Esophagus squamous epithelium (tissue), 5 donors: ENCODE results near the gene ACTN4. TPM values are rescaled to one million over a fixed set of nuclear protein-coding genes. Genes with fewer than 3 reads are reported as not detected.

Source experiments
- DNase-seq: peaks from one replicate; lab custom pipeline; 2025; lab: John Stamatoyannopoulos, UW
- H3K27ac ChIP-seq, 4 donors: fragments of 200-600 bp; sonication (generic); one replicate each; pipeline ENCODE4 v1.5.1; 2016 to 2019; ENCODE audit warnings: mild to moderate bottlenecking in 1 of 4
- H3K27me3 ChIP-seq, 4 donors: fragments of 200-600 bp; sonication (generic); 1 replicate in 3 of 4; 2 replicates in 1 of 4; pipeline versions ENCODE4 v1.5.1 to v1.6.0; 2017 to 2021; ENCODE audit warnings: antibody characterized with exemption in 1 of 4
- H3K36me3 ChIP-seq, 3 donors: fragments of 200-600 bp; sonication (generic); one replicate each; pipeline ENCODE4 v1.5.1; 2016 to 2019
- H3K4me1 ChIP-seq, 3 donors: fragments of 200-600 bp; sonication (generic); one replicate each; pipeline ENCODE4 v1.5.1; 2017 to 2019
- H3K4me3 ChIP-seq, 4 donors: fragments of 200-600 bp; sonication (generic); 1 replicate in 3 of 4; 2 replicates in 1 of 4; pipeline ENCODE4 v1.5.1; 2016 to 2019; ENCODE audit warnings: mild to moderate bottlenecking in 2 of 4, moderate library complexity in 1 of 4
- H3K9me3 ChIP-seq, 3 donors: fragments of 200-600 bp; sonication (generic); one replicate each; pipeline ENCODE4 v1.5.1; 2016 to 2019
- CTCF ChIP-seq, 6 experiments: fragments of 450-650 bp in 4 of 6; fragments of 200-600 bp in 2 of 6; sonication (generic) in 2 of 6; IDR thresholded peaks; one replicate each; pipeline ENCODE4 v1.5.1; 2016 to 2019; ENCODE audit warnings: antibody characterized with exemption in 6 of 6, mild to moderate bottlenecking in 4 of 6, moderate library complexity in 4 of 6
- POLR2A ChIP-seq, 4 donors: fragments of 450-650 bp; IDR thresholded peaks; one replicate each; pipeline ENCODE4 v1.6.1; 2017; ENCODE audit warnings: antibody characterized with exemption in 4 of 4, mild to moderate bottlenecking in 4 of 4, moderate library complexity in 3 of 4
- WGBS, 2 donors: methylation state at CpG; one replicate each; pipeline ENCODE4 v1.1.5; 2018; 5-methylcytosine and 5-hydroxymethylcytosine counted together
- intact Hi-C: fragments of 100-400 bp; cut with DNase I; formaldehyde crosslinking; loops from one replicate; pipeline ENCODE4 v1.15.0; 2022
- total RNA-seq, 4 donors: library from RNA; depleted of rRNA; stranded (reverse); fragments of >200 nt; gene quantifications; one replicate each; pipeline ENCODE4 v1.1.0, GENCODE V29; 2016
- donor health status: DM: yes; HTN: yes; CAD: no.

ACTN4 gene
- total RNA-seq, 4 donors from 2014 or later, result 302 to 705 (median 414) TPM

GRCh38 chr19:38644719-38645118, 2.7 kb upstream of the ACTN4 start:
- Histone ChIP-seq H3K36me3 (no peaks in the 10 kb centered on the region), H3K4me1 (peaks cover 20 to 64% (median 28%) of the 10 kb centered on the region in 3 donors), H3K27me3 (no peaks in the 10 kb centered on the region), H3K9me3 (no peaks in the 10 kb centered on the region), H3K4me3 (no peak overlapping the region), H3K27ac (peak overlapping the region; percentile 39 to 99 (median 74))
- no peak for TF ChIP-seq POLR2A (IDR thresholded peaks at IDR 0.05)
- DNase-seq, result no peak
- intact Hi-C loops, result loop anchor here (10.0 kb wide), 1 partner anchor 60 kb away; no protein-coding TSS in a partner anchor
- 70 to 74% methylated on average over 8 of the region's 8 CpGs for WGBS, 2 donors

GRCh38 chr19:38647966-38648768, 718 bp downstream of the ACTN4 start:
- peak overlapping the region; percentile 97 to 100 (median 98) for H3K27ac ChIP-seq
- WGBS, 2 donors, result 0 to 1% methylated on average over 19 of the region's 19 CpGs
- peaks cover 32 to 71% (median 34%) of the 10 kb centered on the region in 3 donors for H3K4me1 ChIP-seq
- no peaks in the 10 kb centered on the region for H3K36me3 ChIP-seq
- no peaks in the 10 kb centered on the region for H3K9me3 ChIP-seq
- no peaks in the 10 kb centered on the region for H3K27me3 ChIP-seq
- no peak for DNase-seq
- peak overlapping the region; percentile 74 to 99 (median 94) for H3K4me3 ChIP-seq
- intact Hi-C loops, result loop anchor here (10.0 kb wide), 1 partner anchor 57 kb away; no protein-coding TSS in a partner anchor
- TF ChIP-seq POLR2A (IDR thresholded peaks at IDR 0.05), result no peak
- no peak for TF ChIP-seq CTCF (IDR thresholded peaks at IDR 0.05)

GRCh38 chr19:38648769-38649304, 1.4 kb downstream of the ACTN4 start:
- Histone ChIP-seq H3K36me3 (peaks cover 0 to under 1% (median 0%) of the 10 kb centered on the region in 3 donors), H3K9me3 (no peaks in the 10 kb centered on the region), H3K4me3 (peak overlapping the region; percentile 74 to 99 (median 94)), H3K27ac (peak overlapping the region; percentile 97 to 100 (median 98)), H3K4me1 (peaks cover 33 to 78% (median 40%) of the 10 kb centered on the region in 3 donors), H3K27me3 (no peaks in the 10 kb centered on the region)
- 0 to 1% methylated on average over 12 of the region's 13 CpGs for WGBS, 2 donors
- DNase-seq, result no peak
- no peak for TF ChIP-seq POLR2A (IDR thresholded peaks at IDR 0.05)
- TF ChIP-seq CTCF (IDR thresholded peaks at IDR 0.05), result no peak
- intact Hi-C loops, result loop anchor here (10.0 kb wide), 1 partner anchor 56 kb away; no protein-coding TSS in a partner anchor

DNA sequence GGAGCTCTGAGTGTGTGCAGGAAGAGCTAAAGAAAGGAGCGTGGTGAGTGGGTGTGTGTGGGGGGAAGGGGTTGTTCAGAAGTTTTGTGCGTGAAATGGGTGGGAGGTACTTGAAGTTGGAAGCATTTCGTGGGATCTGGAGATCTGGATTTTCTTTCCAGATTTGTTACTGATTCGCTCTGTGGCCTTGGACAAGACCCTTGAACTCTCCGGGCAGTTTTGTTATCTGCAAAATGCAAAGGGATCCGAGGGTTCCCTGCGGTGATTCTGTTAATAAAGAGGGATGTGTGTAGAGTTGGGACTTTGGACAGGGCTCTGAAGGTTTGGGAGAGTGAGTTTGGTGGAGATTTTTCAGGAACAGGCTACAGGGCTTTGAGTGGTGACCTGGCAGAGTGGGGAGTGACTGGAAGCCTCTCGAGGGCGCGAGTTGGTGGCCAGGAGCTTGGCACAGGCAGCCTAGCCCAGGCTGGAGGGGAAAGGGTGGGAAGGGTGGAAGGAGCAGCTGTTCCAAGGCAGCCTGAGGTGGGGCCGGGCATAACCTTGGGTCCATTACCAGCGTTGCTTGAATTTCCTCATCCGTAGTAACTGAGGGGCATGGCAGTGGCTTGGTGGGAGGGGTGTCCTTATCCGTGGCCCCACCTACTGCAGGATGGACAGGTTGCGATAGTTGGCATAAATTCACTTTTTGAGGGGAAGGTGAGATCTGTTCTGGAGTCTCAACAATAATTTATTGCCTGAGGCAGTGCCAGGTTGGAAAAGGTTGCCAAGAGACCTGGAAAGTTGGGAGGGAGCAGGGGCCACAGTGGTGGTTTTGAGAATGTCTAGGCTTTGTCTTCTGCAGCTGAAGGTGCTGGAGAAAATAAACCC, 2.1 kb downstream of the ACTN4 start:
- Histone ChIP-seq H3K27ac (peak overlapping the region; percentile 97 to 100 (median 98)), H3K36me3 (peaks cover 0 to 7% (median 0%) of the 10 kb centered on the region in 3 donors), H3K9me3 (no peaks in the 10 kb centered on the region), H3K4me3 (peak overlapping the region; percentile 74 to 99 (median 94)), H3K4me1 (peaks cover 38 to 85% (median 47%) of the 10 kb centered on the region in 3 donors), H3K27me3 (no peaks in the 10 kb centered on the region)
- DNase-seq, result no peak
- TF ChIP-seq CTCF (IDR thresholded peaks at IDR 0.05) (peak in 1 of 6 experiments; percentile 6), POLR2A (IDR thresholded peaks at IDR 0.05) (peak in 1 of 4 donors; percentile 53)
- 8 to 14% methylated on average over 15 of the region's 15 CpGs for WGBS, 2 donors
- intact Hi-C loops, result loop anchor here (10.0 kb wide), 1 partner anchor 55 kb away; no protein-coding TSS in a partner anchor

DNA sequence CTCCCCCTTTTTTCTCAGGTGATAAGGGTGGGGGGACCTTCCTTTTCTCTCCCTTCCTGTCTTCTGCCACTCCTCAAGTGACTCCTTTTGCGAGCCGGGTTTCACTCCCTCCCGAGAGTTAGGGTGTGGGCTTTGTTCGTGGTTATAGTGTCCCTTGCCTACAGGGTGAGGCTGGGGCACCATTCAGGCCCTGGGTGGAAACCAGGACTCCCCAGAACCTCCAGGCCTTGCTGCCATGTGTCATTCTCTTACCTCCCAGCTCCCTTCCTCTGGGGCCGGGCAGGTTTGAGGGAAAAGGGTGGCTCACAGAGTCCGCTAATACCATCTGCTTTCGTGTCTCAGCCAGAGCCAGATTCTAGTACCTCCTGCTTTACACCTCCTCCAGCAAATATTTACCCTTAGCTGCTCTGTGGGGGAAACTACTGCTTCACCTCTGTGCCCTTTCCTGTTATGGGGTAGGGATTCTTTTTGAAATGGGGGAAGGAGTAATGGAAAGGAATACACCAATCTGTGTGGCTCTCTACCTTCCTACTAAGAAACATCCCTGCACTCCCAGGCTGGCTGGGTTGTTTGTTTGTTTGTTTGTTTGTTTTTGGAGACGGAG, 2.8 kb downstream of the ACTN4 start:
- Histone ChIP-seq H3K36me3 (peaks cover 0 to 14% (median 0%) of the 10 kb centered on the region in 3 donors), H3K27me3 (no peaks in the 10 kb centered on the region), H3K9me3 (no peaks in the 10 kb centered on the region), H3K27ac (peak overlapping the region; percentile 97 to 100 (median 98)), H3K4me3 (peak overlapping the region; percentile 74 to 99 (median 94)), H3K4me1 (peaks cover 39 to 86% (median 55%) of the 10 kb centered on the region in 3 donors)
- intact Hi-C loops, result no loop called here
- 20 to 22% methylated on average over 7 of the region's 8 CpGs for WGBS, 2 donors
- TF ChIP-seq POLR2A (IDR thresholded peaks at IDR 0.05) (peak in 2 of 4 donors; percentile 4 to 8), CTCF (IDR thresholded peaks at IDR 0.05) (no peak)
- DNase-seq, result no peak
